ENCODE data around the gene GARIN3.
"Not testable (repeated sequence)": the region's sequence is repeated elsewhere in the genome, so short reads cannot be mapped to it uniquely, and the experiment has no call there.

Gene GARIN3

GRCh38 chr5:157166214-157167213, at the start of gene GARIN3:
TSS of gene GARIN3 (minus strand) at chr5:157166264. CDS start at chr5:157166168, 96 bp downstream.
- DNase-seq: no peak

DNA sequence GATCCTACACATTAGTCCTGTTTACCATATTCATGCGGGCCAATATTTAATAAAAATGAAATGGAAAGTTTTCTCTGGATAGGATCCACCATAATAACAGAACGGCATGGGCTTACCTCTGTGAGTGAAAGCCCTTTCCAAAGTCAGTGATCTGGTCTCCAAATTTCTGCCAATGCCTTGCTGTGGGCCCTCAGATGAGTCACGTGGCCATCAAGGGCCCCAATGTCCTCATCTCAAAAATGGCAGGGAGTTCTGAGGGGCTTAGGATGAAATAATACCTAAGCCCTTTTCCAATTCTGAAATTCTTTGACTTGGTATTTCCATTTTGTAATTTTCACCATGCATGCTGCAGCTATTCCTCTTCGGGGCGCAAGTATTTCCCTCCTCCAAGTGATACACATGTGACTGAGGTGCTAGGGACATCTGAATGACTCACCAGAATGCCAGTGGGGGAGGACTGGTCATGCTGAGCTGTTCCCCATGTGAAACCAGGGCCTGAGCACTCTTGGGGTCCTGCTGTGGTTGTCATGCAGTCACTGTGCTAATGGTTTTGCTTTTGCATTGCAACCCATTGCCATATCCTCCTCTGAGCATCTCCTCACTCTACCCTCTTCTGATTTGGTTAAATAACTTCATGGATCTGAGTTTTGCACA, 49.6 kb upstream of the GARIN3 start:
- DNase-seq: no peak

DNA sequence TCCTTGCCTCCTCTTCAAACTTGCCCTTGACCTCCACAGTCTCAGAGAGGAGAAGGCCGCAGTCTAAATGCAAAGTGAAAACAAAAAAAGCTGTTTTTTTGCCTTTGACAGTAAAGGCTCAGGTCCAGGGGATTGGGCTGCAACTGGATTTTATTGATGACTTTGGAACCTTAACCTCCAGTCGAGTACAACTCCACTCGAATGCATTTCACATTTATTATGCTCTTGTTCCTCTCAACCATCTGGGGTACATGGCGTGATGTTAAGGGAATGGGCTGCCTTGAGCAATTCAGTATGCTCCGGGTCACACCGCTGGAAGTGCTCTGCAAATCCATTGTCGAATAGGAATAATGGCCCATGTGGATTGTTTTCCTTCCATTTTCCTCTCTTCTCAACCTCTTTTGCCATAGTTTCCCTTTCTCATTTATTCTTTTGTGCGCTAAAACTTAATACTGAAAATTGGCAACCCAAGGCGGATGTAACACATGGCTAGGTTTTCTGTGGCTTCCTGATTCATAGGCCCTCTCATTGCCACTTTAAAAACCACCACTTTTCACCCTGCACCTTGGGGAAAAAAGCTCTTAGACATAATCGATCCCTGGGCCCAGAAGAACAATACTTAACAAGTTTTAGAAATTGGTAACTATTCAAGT, 48.9 kb upstream of the GARIN3 start:
- no peak for DNase-seq

DNA sequence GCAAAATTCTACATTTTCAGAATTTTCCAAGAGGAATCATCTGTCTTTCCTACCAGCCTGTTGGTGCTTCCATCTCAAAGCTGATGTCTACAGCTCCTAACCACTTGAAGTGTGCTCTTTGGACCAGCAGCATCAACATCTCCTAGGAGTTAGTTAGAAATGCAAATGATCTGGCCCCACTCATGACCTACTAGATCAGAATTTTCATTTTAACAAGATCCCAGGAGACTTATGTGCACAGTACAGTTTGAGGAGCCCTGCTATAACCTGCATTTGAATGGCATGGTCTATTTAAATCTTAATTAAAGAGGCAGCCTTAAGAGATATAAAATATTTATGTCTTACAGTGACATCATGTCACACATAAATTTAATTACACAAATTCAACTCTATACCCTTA, 48.4 kb upstream of the GARIN3 start:
- no peak for DNase-seq

GRCh38 chr5:157213527-157214243, 47.6 kb upstream of the GARIN3 start:
- DNase-seq: no peak

GRCh38 chr5:157212307-157212706, 46.2 kb upstream of the GARIN3 start:
- no peak for DNase-seq

DNA sequence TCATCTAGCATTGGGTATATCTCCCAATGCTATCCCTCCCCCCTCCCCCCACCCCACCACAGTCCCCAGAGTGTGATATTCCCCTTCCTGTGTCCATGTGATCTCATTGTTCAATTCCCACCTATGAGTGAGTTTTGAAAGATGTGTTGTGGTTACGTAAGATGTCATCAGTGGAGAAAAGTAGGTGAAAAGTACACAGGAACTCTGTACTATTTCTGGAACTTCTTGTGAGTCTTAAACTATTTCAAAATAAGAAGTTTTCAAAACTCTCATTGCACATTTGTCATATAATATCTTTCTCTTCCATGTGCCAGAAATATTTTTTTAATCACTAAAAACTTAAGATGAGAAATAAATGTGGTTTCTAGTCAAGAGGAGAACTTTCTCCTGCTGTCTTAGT, 44.6 kb upstream of the GARIN3 start:
- DNase-seq: not testable (repeated sequence)

DNA sequence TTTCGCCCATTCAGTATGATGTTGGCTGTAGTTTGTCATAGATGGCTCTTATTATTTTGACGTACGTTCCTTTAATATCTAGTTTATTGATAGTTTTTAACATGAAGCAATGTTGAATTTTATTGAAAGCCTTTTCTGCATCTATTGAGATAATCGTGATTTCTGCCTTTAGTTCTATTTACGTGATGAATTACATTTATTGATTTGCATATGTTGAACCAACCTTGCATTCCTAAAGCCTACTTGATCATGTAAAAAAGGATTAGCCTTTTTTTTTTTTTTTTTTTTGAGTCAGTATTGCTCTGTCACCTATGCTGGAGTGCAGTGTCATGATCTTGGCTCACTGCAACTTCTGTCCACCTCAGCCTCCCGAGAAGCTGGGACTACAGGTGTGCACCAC, 39.6 kb upstream of the GARIN3 start:
- no peak for DNase-seq

GRCh38 chr5:157204765-157205164, 38.7 kb upstream of the GARIN3 start:
- DNase-seq: no peak

DNA sequence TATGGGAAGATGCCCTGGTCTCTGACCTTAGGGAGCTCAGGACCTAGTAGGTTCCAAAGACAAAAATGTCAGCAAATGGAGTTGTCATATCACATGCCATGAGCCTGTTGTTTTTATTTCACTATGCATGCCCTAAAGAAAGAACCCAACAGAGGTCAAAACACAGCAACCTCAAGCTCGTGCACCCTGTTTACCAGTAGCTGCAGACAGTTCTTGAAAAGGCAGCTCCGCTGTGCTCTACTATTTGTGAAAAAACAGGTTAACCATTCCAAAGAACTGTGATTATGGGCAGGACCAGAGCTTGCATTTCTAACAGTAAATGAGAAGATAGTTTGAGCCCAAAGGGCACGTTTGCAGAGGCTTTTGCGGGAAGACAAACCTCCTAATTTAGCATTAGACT, 37.4 kb upstream of the GARIN3 start:
- no peak for DNase-seq

DNA sequence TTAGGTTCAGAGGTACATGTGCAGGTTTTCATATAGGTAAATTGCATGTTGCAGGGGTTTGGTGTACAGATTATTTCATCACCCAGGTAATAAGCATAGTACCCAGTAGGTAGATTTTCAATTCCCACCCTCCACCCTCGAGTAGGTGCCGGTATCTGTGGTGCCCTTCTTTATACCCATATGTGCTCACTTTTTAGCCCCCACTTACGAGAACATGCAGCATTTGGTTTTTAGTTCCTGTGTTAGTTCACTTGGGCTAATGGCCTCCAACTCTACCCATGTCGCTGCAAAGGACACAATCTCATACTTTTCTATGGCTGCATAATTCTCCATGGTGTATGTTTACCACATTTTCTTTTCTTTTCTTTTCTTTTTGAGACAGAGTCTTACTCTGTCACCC, 35.8 kb upstream of the GARIN3 start:
- no peak for DNase-seq

GRCh38 chr5:157198277-157198986, 32.4 kb upstream of the GARIN3 start:
- DNase-seq: no peak

DNA sequence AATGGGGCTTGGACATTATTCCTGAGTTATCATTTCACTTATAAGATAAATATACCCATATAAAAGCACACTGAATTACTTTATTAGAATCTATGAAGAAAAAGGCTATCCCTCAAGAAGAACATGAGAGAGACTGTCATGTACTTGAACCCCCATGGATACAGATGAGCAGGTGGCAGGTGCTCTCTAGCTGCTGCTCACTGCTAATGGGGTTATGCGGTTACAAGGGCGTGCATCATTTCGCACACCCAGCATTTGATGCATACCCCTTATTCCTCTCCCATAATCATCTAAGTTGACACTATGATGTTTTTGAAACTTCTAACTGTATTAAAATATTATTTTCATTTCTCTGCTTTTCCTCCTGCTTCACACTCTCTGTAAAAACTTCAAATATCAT, 31.0 kb upstream of the GARIN3 start:
- no peak for DNase-seq

DNA sequence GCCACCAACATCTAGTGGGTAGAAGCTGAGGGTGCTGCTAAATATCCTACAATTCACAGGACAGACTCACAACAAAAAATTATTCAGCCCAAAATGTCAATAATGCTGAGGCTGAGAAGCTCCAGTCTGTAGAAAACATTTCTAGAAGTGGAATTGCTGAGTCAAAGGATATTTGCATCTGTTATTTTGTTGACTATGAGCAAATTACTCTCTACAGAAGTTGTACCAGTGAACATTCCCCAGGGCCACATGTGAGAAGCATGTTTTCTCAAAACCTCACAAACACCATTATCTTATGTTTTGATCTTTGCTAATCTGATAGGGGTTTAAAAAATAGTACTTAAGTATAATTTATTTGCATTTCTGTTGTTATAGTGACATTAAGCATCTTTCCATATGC, 30.0 kb upstream of the GARIN3 start:
- DNase-seq: no peak

DNA sequence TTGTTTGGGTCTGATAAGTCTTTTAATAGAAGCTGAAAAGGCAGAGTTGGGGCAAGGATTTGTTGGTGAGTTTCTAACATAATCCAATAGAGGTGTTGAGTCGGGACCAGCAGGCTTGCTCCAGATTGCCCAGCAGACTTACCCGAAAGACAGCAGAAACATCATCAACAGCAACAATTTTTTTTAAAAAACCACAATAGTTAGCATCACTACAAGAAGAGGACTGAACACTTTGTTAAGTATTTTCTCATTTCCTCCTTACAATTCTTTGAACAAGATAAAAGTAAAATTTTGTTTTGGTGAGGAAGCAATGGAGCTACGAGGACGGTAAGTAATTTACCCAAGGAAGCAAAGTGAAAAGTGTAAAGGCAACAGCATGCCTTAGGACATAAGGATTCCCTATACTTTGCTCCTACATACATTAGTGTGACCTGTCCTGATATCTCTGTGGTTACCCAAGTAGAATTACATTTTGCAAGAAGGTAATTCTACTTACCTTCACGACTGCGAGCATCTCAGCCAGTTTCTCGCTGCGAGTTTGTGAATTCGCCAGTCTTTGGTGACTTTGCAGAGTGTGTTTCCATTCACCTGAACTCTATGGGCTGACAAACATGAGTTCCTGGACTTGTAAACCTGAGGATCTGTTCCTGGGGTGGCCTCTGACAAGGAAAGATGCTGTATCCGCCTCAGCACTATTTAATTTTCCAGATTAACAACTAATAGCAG, 27.8 kb upstream of the GARIN3 start:
- no peak for DNase-seq

GRCh38 chr5:157189223-157189622, 23.2 kb upstream of the GARIN3 start:
- DNase-seq: no peak

DNA sequence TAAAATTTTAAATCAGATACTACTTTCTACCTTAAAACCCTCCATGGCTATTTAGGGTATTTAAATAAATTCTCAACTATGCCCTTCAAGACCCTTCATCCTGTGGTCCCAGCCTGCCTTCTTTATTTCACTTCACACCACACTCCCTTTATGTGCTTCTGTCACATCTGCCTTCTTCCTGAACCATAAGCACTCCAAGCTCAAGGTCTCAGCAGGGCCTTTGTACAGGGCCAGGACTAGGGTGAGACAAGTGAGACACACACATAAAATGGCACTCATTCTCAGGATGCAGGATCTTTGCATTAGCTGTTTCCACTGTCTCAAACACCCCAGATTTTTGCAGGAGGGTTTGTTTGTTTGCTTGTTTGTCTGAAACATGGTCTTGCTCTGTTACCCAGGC, 22.2 kb upstream of the GARIN3 start:
- DNase-seq: no peak

- DNase-seq: no peak
Measured at GRCh38 chr5:157187046-157187754, 21.1 kb upstream of the GARIN3 start.

- no peak for DNase-seq
Measured at GRCh38 chr5:157186309-157187045, 20.4 kb upstream of the GARIN3 start.

DNA sequence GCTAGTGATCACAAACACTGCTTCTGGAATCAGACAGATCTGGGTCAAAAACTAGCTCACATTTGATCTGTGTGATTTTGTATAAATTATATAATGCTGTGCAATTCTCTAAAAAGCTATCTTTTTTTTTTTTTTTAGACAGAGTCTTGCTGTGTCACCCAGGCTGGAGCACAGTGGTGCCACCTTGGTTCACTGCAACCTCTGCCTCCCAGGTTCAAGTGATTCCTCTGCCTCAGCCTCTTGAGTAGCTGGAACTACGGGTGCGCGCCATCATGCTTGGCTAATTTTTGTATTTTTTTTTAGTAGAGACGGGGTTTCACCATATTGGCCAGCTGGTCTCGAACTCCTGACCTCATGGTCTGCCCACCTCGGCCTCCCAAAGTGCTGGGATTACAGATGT, 19.1 kb upstream of the GARIN3 start:
- DNase-seq: not testable (repeated sequence)

Measured in SIG-M5 (cell line).